GM10266 (cell line): ENCODE measurements around the gene GHRH.

Source experiments
- DNase-seq: peaks from one replicate; pipeline ENCODE4 v3.0.0; 2012; ENCODE audit errors: extremely low spot score
- TF ChIP-seq, protein P1 (sequence below): IDR thresholded peaks from 2 replicates; pipeline ENCODE4 v1.5.1; 2012; ENCODE audit warnings: mild to moderate bottlenecking, low read depth; ENCODE audit not compliant: control insufficient read depth, insufficient read depth; ENCODE audit errors: missing control alignments

GHRH gene

DNA sequence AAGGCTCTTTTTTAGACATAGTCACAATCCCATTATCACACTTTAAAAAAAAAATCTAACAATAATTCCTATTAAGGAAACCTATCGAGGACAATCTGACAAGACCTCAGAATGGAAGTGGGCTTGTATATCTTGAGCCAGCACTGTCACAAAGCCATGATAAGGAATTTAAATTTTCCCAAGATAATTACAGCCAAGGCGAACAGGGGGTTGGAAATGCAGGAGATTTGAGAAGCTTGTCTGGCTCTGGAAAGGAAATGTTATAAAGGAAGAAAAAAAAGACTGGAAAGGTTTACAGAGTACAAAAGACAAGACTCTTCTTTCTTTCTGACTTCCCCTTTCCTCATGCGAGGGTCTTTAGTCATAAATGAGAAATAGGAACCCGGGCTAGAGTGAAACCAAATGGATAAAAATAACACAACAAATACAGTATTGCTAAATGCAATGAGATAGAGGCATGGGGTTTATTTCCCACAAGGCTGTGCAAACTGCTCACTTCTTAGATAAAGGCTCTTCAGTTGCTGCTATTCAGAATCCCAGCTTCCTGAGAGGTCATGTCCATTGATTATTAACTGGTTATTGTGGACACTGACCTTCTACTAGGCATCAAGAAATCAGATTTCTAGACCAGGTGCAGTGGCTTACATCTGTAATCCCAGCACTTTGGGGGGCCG is 13.4 kb upstream of the GHRH start:
- DNase-seq, result no peak
- TF ChIP-seq, protein P1, sequence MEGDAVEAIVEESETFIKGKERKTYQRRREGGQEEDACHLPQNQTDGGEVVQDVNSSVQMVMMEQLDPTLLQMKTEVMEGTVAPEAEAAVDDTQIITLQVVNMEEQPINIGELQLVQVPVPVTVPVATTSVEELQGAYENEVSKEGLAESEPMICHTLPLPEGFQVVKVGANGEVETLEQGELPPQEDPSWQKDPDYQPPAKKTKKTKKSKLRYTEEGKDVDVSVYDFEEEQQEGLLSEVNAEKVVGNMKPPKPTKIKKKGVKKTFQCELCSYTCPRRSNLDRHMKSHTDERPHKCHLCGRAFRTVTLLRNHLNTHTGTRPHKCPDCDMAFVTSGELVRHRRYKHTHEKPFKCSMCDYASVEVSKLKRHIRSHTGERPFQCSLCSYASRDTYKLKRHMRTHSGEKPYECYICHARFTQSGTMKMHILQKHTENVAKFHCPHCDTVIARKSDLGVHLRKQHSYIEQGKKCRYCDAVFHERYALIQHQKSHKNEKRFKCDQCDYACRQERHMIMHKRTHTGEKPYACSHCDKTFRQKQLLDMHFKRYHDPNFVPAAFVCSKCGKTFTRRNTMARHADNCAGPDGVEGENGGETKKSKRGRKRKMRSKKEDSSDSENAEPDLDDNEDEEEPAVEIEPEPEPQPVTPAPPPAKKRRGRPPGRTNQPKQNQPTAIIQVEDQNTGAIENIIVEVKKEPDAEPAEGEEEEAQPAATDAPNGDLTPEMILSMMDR, result no peak

DNA sequence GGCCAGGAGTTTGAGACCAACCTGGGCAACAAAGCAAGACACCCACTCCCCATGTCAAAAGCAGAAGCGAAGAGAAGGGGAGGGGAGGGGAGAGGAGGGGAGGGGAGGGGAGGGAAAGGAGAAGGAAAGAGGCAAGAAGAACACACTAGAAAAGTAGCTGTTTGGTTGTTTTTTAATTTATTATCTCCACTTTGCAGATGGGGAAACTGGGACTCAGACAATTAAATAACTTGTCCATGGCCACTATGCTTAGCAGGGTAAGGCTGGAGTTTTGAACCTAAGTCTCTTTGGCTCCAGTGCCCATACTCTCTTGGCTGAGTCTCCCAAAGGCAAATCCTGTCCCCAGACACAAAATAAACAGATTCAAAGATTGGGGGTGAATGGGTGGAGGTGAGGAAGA is 12.4 kb upstream of the GHRH start:
- TF ChIP-seq, protein P1, result no peak
- DNase-seq, result no peak

DNA sequence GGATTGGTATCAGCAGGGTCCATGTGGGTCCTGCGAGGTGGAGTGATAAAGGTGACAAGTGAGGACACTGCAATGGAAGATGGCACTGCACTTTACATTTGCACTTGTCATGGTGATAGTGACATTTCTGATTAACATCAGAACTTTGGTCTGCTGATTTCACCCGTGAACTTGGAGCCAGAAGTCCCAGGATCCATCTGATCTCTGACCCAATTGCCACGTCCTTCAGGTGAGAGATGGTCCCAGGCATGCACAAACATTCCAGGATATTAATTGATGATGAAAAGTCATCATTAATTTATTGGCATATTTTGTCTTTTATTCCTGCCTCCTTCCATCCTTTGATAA is 9.8 kb upstream of the GHRH start:
- TF ChIP-seq, protein P1, result no peak
- no peak for DNase-seq

DNA sequence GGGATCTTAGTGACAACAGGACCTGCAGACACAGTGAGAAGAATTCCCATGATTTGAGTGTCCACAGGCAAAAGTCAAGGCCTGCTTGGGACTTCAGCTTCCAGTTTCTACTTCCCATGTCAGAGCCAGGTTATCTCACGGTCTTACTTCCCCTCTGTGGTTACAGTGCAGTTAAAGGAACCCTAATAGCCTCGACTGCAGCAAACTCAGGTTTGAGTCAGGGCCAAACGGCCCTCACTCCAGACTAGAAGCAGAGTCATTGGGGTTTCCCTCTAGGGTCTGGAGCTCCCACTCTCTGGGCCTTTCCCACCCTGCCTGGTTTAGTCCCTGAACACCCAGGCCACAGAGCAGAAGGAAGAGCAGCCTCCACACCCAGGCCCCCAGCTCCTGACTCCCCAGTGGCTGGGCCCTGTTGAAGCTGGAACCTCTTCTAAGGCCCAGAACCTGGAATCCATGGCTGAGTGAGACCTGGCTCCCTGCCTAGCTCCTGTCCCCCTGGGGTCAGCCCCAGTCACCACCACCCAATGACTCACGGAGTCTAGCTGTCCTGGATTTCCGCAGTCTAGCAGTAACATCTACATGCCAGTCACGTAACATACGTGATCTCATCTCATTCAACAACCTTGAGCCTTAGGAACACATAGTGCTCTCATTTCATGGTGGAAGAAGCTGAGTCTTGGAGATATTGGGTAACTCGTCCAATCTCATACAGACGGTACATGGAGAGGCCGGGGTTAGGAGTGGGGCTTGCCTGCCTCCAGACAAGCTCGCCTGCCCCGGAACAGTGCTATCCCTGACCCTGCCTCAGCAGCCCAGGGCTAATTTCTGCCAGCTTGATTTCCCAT is 9.2 kb upstream of the GHRH start:
- TF ChIP-seq, protein P1, result no peak
- DNase-seq, result peak; percentile 51

DNA sequence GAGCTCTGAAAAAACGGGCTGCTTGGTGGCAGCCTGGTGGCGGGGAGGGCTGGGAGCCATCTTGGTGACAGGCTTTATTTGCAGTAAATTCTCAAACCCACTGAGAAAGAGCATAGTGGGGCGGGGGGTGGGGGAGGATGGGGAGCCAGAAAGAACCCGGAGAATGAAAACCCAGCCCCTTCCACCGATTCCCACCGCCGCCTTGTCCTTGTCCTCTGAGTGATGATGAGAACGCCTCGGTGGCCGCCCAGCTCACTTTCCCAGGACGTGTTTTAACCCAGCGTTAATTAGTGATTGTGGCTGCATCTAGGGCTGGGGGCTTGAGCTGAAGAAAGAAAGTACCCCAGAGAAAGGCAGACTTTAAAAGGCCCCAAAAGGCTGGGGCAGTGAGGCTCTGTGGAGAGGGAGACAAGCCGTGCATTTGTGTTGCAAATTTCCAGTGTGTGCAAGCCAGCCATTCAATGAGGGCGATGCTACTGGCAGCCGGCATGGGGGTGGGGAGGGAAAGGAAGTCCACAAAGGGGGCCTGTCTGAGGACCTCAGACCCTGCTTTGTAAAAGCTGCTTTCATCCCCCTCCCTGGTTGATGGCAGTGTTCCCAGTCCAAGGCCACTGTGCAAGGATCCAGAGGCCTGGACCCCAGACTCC is 6.2 kb upstream of the GHRH start:
- TF ChIP-seq, protein P1, result no peak
- no peak for DNase-seq

DNA sequence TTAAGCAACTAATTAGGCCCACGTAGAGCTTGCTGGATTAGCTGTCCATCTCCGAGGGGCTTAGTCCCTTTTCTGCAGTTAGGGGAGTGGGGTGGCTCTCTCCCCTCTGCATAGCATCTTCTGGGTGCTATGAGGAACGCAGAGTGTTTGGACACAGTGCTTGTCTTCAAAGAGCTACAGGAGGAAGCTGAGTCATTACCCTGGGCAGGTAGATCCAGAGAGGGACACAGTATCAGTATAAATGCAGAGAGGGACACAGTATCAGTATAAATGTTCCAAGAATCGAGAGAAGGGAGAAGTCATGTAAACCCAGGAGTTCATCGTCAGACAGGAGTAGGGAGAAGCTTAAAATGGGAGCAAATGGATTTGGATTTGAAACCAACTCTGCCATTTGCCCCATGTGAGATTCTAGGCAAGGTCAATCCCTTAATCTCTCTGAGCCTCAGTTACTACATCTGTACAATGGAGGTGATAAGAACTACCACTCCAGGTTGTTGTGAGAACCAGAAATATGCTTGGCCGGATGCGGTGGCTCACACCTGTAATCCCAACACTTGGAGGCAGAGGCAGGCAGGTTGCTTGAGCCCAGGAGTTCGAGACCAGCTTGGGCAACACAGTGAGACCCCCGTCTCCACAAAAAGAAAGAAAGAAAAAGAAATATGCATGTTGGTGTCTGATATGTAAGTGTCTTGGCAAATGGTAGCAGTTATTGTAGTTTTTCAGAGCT is 5.5 kb upstream of the GHRH start:
- no peak for DNase-seq
- TF ChIP-seq, protein P1, result no peak
